ENCODE results near the gene MED12L.
"Not testable (repeated sequence)": the region's sequence is repeated elsewhere in the genome, so short reads cannot be mapped to it uniquely, and the experiment has no call there.

Gene MED12L

GRCh38 chr3:151142929-151143328 is 57.5 kb downstream of the MED12L start:
- DNase-seq, result no peak

- DNase-seq, result no peak
Measured at GRCh38 chr3:151144016-151144415, 58.6 kb downstream of the MED12L start.

GRCh38 chr3:151144760-151145159 is 59.3 kb downstream of the MED12L start:
- no peak for DNase-seq

GRCh38 chr3:151145713-151146070 is 60.2 kb downstream of the MED12L start:
- DNase-seq, result no peak

GRCh38 chr3:151146071-151146730 is 60.7 kb downstream of the MED12L start:
- peak; percentile 64 for DNase-seq

GRCh38 chr3:151146731-151147091 is 61.2 kb downstream of the MED12L start:
- DNase-seq, result no peak

- no peak for DNase-seq
Measured at GRCh38 chr3:151147299-151147698, 61.8 kb downstream of the MED12L start.

GRCh38 chr3:151152455-151153079 is 67.1 kb downstream of the MED12L start:
- DNase-seq, result no peak

GRCh38 chr3:151154566-151154965 is 69.1 kb downstream of the MED12L start:
- no peak for DNase-seq

GRCh38 chr3:151155409-151156128 is 70.1 kb downstream of the MED12L start:
- DNase-seq, result no peak

- DNase-seq, result no peak
Measured at GRCh38 chr3:151156618-151157216, 71.3 kb downstream of the MED12L start.

GRCh38 chr3:151159806-151160205 is 74.3 kb downstream of the MED12L start:
- no peak for DNase-seq

- DNase-seq, result no peak
Measured at GRCh38 chr3:151165226-151165625, 79.8 kb downstream of the MED12L start.

GRCh38 chr3:151166161-151166560 is 80.7 kb downstream of the MED12L start:
- DNase-seq, result no peak

GRCh38 chr3:151168269-151169094 is 83.0 kb downstream of the MED12L start:
- peak; percentile 5 for DNase-seq

- no peak for DNase-seq
Measured at GRCh38 chr3:151169262-151169947, 83.9 kb downstream of the MED12L start.

- not testable (repeated sequence) for DNase-seq
Measured at GRCh38 chr3:151169948-151170679, 84.7 kb downstream of the MED12L start.

GRCh38 chr3:151171145-151171757 is 85.8 kb downstream of the MED12L start:
- no peak for DNase-seq

GRCh38 chr3:151174351-151174750 is 88.9 kb downstream of the MED12L start:
- no peak for DNase-seq

- no peak for DNase-seq
Measured at GRCh38 chr3:151175952-151176351, 90.5 kb downstream of the MED12L start.

- DNase-seq, result no peak
Measured at GRCh38 chr3:151178208-151178845, 92.9 kb downstream of the MED12L start.
